MCF 10A (cell line): ENCODE results near the gene GPR78. TPM values are rescaled to one million over a fixed set of nuclear protein-coding genes. Genes with fewer than 3 reads are reported as not detected.

Experiments used
- BruUV-seq: library from RNA; stranded (reverse); fragments of 400-500 nt; replicated peaks from 2 replicates; lab custom pipeline; 2021; lab: Mats Ljungman, UMichigan
- CTCF ChIA-PET: fragments of 300-600 bp; sonication (Branson Sonifier 250); formaldehyde crosslinking; extraction: SDS; loops from one replicate; lab custom pipeline; 2021; ENCODE audit warnings: antibody characterized with exemption, inconsistent platforms; lab: Yijun Ruan, JAX
- POLR2A ChIA-PET: fragments of 300-600, 350-650 bp; sonication (Branson Sonifier 250); formaldehyde crosslinking; extraction: SDS; loops from one replicate; lab custom pipeline; 2020; ENCODE audit warnings: antibody characterized with exemption, inconsistent platforms; lab: Yijun Ruan, JAX
- DNase-seq: peaks from one replicate; pipeline ENCODE4 v3.0.0-alpha.2; 2018; ENCODE audit not compliant: unreplicated experiment
- H3K27ac Mint-ChIP-seq: one replicate; pipeline ENCODE4 v1.8.0; 2022; ENCODE audit warnings: mild to moderate bottlenecking, low read depth, mixed read lengths; ENCODE audit not compliant: unreplicated experiment
- H3K27me3 Mint-ChIP-seq: one replicate; pipeline ENCODE4 v1.8.0; 2022; ENCODE audit warnings: mixed read lengths; ENCODE audit not compliant: insufficient read depth, unreplicated experiment
- H3K36me3 Mint-ChIP-seq: one replicate; pipeline ENCODE4 v1.8.0; 2022; ENCODE audit warnings: mild to moderate bottlenecking, moderate library complexity, mixed read lengths; ENCODE audit not compliant: insufficient read depth, unreplicated experiment
- H3K4me1 Mint-ChIP-seq: one replicate; pipeline ENCODE4 v1.8.0; 2022; ENCODE audit warnings: mixed read lengths; ENCODE audit not compliant: insufficient read depth, unreplicated experiment
- H3K4me3 Mint-ChIP-seq: one replicate; pipeline ENCODE4 v1.8.0; 2022; ENCODE audit warnings: mild to moderate bottlenecking, moderate library complexity, mixed read lengths; ENCODE audit not compliant: unreplicated experiment
- H3K9me3 Mint-ChIP-seq: one replicate; pipeline ENCODE4 v1.8.0; 2022; ENCODE audit warnings: mixed read lengths; ENCODE audit not compliant: unreplicated experiment
- CTCF ChIP-seq: fragments of 200-600 bp; IDR thresholded peaks from one replicate; pipeline ENCODE4 v1.8.0; 2022; ENCODE audit warnings: antibody characterized with exemption, mild to moderate bottlenecking; ENCODE audit not compliant: unreplicated experiment
- intact Hi-C: fragments of 100-400 bp; cut with micrococcal nuclease; formaldehyde crosslinking; loops from 2 replicates; pipeline ENCODE4 v1.14.1; 2022
- total RNA-seq: library from RNA; stranded (reverse); gene quantifications from 2 replicates; pipeline ENCODE4 v1.2.3, GENCODE V29; 2022

The GPR78 gene
- total RNA-seq, 1 experiment from 2014 or later = not detected

- POLR2A ChIA-PET = interaction anchor here (0.6 kb wide), 1 partner anchor 281 kb away, joined by 4 read pairs; no protein-coding TSS in a partner anchor
- no peak for TF ChIP-seq CTCF
- CTCF ChIA-PET = interaction anchor here (1.2 to 5.7 kb wide), 3 partner anchors 9 to 302 kb away, joined by 5 to 32 read pairs (median 6); no protein-coding TSS in a partner anchor
- BruUV-seq = no TSS peak
- H3K27ac Mint-ChIP-seq = no peak overlapping the region
- DNase-seq = no peak
- H3K36me3 Mint-ChIP-seq = no peaks in the 10 kb centered on the region
- H3K27me3 Mint-ChIP-seq = no peaks in the 10 kb centered on the region
- no peaks in the 10 kb centered on the region for H3K9me3 Mint-ChIP-seq
- no peak overlapping the region for H3K4me3 Mint-ChIP-seq
- no peaks in the 10 kb centered on the region for H3K4me1 Mint-ChIP-seq
- intact Hi-C loops = no loop called here
Observed at GRCh38 chr4:8615921-8616787, 36.0 kb downstream of the GPR78 start.

DNA sequence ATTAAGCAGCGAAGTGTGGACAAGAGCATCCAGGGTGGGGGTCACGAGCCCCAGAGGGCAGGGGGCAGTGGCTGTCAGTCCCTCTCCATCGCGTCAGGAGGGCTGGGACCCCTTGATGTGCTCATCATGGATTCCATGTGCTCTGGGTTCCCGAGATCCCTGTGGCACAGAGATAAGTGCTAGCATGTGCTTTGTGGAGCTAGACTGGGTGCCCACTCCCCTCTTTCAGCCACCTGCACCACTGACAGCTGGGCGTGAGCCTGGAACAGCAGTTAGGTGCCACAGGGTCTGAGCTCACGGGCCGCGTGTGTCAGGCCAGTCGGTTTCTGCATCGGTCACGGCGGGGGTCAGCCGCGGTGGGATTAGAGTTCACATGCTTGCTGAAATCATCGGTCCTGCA is 36.6 kb downstream of the GPR78 start:
- DNase-seq = no peak
- Mint-ChIP-seq H3K27me3 (no peaks in the 10 kb centered on the region), H3K4me3 (no peak overlapping the region), H3K27ac (no peak overlapping the region), H3K4me1 (no peaks in the 10 kb centered on the region), H3K9me3 (no peaks in the 10 kb centered on the region), H3K36me3 (no peaks in the 10 kb centered on the region)
- no peak for TF ChIP-seq CTCF
- ChIA-PET CTCF (interaction anchor here (1.2 to 5.7 kb wide), 2 partner anchors 10 to 301 kb away, joined by 5 to 32 read pairs; no protein-coding TSS in a partner anchor), POLR2A (no interaction called here)
- no TSS peak for BruUV-seq
- intact Hi-C loops = no loop called here

GRCh38 chr4:8617486-8618040 is 37.4 kb downstream of the GPR78 start:
- DNase-seq = no peak
- ChIA-PET CTCF (interaction anchor here (1.2 to 5.7 kb wide), 2 partner anchors 10 to 300 kb away, joined by 5 to 32 read pairs; no protein-coding TSS in a partner anchor), POLR2A (no interaction called here)
- H3K27ac Mint-ChIP-seq = no peak overlapping the region
- H3K36me3 Mint-ChIP-seq = no peaks in the 10 kb centered on the region
- no peak for TF ChIP-seq CTCF
- intact Hi-C loops = no loop called here
- no peaks in the 10 kb centered on the region for H3K4me1 Mint-ChIP-seq
- H3K9me3 Mint-ChIP-seq = no peaks in the 10 kb centered on the region
- H3K27me3 Mint-ChIP-seq = no peaks in the 10 kb centered on the region
- no TSS peak for BruUV-seq
- no peak overlapping the region for H3K4me3 Mint-ChIP-seq

DNA sequence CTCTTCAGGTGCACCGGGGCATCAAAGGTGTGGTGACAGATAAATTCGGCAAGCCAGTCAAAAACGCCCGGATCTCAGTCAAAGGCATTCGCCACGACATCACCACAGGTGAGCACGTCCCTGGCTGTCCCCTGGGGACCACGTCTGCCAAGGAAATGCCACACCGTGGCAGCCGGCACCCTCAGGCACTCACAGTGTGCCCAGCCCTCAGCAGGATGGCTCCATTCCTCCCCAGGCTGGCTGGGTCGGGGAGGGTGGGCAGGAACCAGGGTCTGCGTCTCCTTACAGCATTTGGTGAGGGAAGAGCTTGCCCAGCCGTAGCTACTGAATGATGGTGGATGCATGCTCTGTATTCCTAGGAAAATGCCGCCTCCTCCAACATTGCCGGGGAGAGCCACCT is 38.2 kb downstream of the GPR78 start:
- no peak overlapping the region for H3K27ac Mint-ChIP-seq
- intact Hi-C loops = no loop called here
- POLR2A ChIA-PET = no interaction called here

More for the DNA sequence above, 38.2 kb downstream of the GPR78 start:
- CTCF ChIA-PET = interaction anchor here (5.7 kb wide), 1 partner anchor 11 kb away, joined by 32 read pairs; no protein-coding TSS in a partner anchor
- H3K4me3 Mint-ChIP-seq = no peak overlapping the region
- no peak for DNase-seq
- TF ChIP-seq CTCF = no peak
- no TSS peak for BruUV-seq
- no peaks in the 10 kb centered on the region for H3K4me1 Mint-ChIP-seq
- no peaks in the 10 kb centered on the region for H3K36me3 Mint-ChIP-seq
- H3K9me3 Mint-ChIP-seq = no peaks in the 10 kb centered on the region
- no peaks in the 10 kb centered on the region for H3K27me3 Mint-ChIP-seq
